ENCODE results near the gene NMNAT2. TPM values are rescaled to one million over a fixed set of nuclear protein-coding genes. Genes with fewer than 3 reads are reported as not detected.

NMNAT2 gene
- total RNA-seq, 4 donors from 2014 or later = 0.93 to 2.2 (median 1.9) TPM

GRCh38 chr1:183285256-183285655 is 132.9 kb downstream of the NMNAT2 start:
- no peak for TF ChIP-seq CTCF (IDR thresholded peaks at IDR 0.05)
- TF ChIP-seq POLR2AphosphoS5 (IDR thresholded peaks at IDR 0.05) = no peak
- TF ChIP-seq POLR2A (IDR thresholded peaks at IDR 0.05) = no peak
- TF ChIP-seq EP300 (IDR thresholded peaks at IDR 0.05) = no peak
- no peak for ATAC-seq
- WGBS, 2 donors (ENCODE audit: low coverage in 1 of 2) = 100% methylated on average over 1 of the region's 1 CpG; no CpG with 5 or more reads in 1 of the 2 donors
- Histone ChIP-seq H3K4me1 (peaks cover 0 to 29% (median 15%) of the 10 kb centered on the region in 3 donors), H3K4me3 (no peak overlapping the region), H3K36me3 (no peaks in the 10 kb centered on the region), H3K9me3 (no peaks in the 10 kb centered on the region), H3K27me3 (no peaks in the 10 kb centered on the region), H3K27ac (no peak overlapping the region)

- peaks cover 0 to 29% (median 20%) of the 10 kb centered on the region in 3 donors for H3K4me1 ChIP-seq
- no peaks in the 10 kb centered on the region for H3K27me3 ChIP-seq
- H3K27ac ChIP-seq = no peak overlapping the region
- TF ChIP-seq CTCF (IDR thresholded peaks at IDR 0.05) = no peak
- TF ChIP-seq POLR2A (IDR thresholded peaks at IDR 0.05) = no peak
- no peak for TF ChIP-seq POLR2AphosphoS5 (IDR thresholded peaks at IDR 0.05)
- TF ChIP-seq EP300 (IDR thresholded peaks at IDR 0.05) = no peak
- H3K9me3 ChIP-seq = no peaks in the 10 kb centered on the region
- H3K36me3 ChIP-seq = no peaks in the 10 kb centered on the region
- no peak overlapping the region for H3K4me3 ChIP-seq
- ATAC-seq = no peak
- 90 to 94% methylated on average over 5 of the region's 5 CpGs for WGBS, 2 donors (ENCODE audit: low coverage in 1 of 2)
Observed at GRCh38 chr1:183284086-183284485, 134.1 kb downstream of the NMNAT2 start.

- H3K27me3 ChIP-seq = no peaks in the 10 kb centered on the region
- ATAC-seq = no peak
- peak overlapping the region in 1 of 4 donors; percentile 75 for H3K27ac ChIP-seq
- H3K36me3 ChIP-seq = no peaks in the 10 kb centered on the region
- WGBS, 2 donors (ENCODE audit: low coverage in 1 of 2) = 100% methylated on average over 1 of the region's 5 CpGs; no CpG with 5 or more reads in 1 of the 2 donors
- no peaks in the 10 kb centered on the region for H3K9me3 ChIP-seq
- H3K4me3 ChIP-seq = no peak overlapping the region
- no peak for TF ChIP-seq EP300 (IDR thresholded peaks at IDR 0.05)
- TF ChIP-seq CTCF (IDR thresholded peaks at IDR 0.05) = no peak
- TF ChIP-seq POLR2A (IDR thresholded peaks at IDR 0.05) = no peak
- no peak for TF ChIP-seq POLR2AphosphoS5 (IDR thresholded peaks at IDR 0.05)
- peaks cover 0 to 29% (median 21%) of the 10 kb centered on the region in 3 donors for H3K4me1 ChIP-seq
Observed at GRCh38 chr1:183283286-183283685, 134.9 kb downstream of the NMNAT2 start.

- 70% methylated on average over 2 of the region's 9 CpGs; no CpG with 5 or more reads in 1 of the 2 donors for WGBS, 2 donors (ENCODE audit: low coverage in 1 of 2)
- Histone ChIP-seq H3K4me3 (no peak overlapping the region), H3K4me1 (peaks cover 0 to 25% (median 21%) of the 10 kb centered on the region in 3 donors), H3K27me3 (no peaks in the 10 kb centered on the region), H3K36me3 (no peaks in the 10 kb centered on the region), H3K27ac (peak overlapping the region in 3 of 4 donors; percentile 55 to 75 (median 75)), H3K9me3 (no peaks in the 10 kb centered on the region)
- peak; percentile 17 for ATAC-seq
- TF ChIP-seq CTCF (IDR thresholded peaks at IDR 0.05) (no peak), EP300 (IDR thresholded peaks at IDR 0.05) (no peak), POLR2AphosphoS5 (IDR thresholded peaks at IDR 0.05) (no peak), POLR2A (IDR thresholded peaks at IDR 0.05) (no peak)
Observed at GRCh38 chr1:183282101-183282855, 135.9 kb downstream of the NMNAT2 start.
